Chondrocyte (in vitro differentiated cells): ENCODE results near the gene ITPR3. TPM values are rescaled to one million over a fixed set of nuclear protein-coding genes. Genes with fewer than 3 reads are reported as not detected.
A peak's percentile ranks its signal among the peaks of the same experiment; 100 is the strongest.

Source experiments
- DNase-seq: peaks from one replicate; pipeline ENCODE4 v3.0.0; 2021; ENCODE audit warnings: mixed read lengths, low spot score
- H3K27ac Mint-ChIP-seq: one replicate; pipeline ENCODE4 v1.8.0; 2021; ENCODE audit warnings: mild to moderate bottlenecking, moderate library complexity, mixed read lengths; ENCODE audit not compliant: unreplicated experiment
- H3K27me3 Mint-ChIP-seq: 2 replicates; pipeline ENCODE4 v1.8.0; 2021; ENCODE audit warnings: low read depth, mixed read lengths
- H3K36me3 Mint-ChIP-seq: 2 replicates; pipeline ENCODE4 v1.8.0; 2021; ENCODE audit warnings: low read depth, mixed read lengths
- H3K4me1 Mint-ChIP-seq: 2 replicates; pipeline ENCODE4 v1.8.0; 2021; ENCODE audit warnings: low read depth, mild to moderate bottlenecking, mixed read lengths
- H3K4me3 Mint-ChIP-seq: one replicate; pipeline ENCODE4 v1.8.0; 2021; ENCODE audit warnings: mild to moderate bottlenecking, moderate library complexity, mixed read lengths; ENCODE audit not compliant: unreplicated experiment
- H3K9me3 Mint-ChIP-seq: 2 replicates; pipeline ENCODE4 v1.8.0; 2021; ENCODE audit warnings: low read depth, mixed read lengths
- total RNA-seq: library from RNA; stranded (reverse); gene quantifications from 3 replicates; pipeline ENCODE4 v1.2.1, GENCODE V29; 2021
- TF ChIP-seq, protein P1 (sequence below): fragments of 200-600 bp; sonication (generic); IDR thresholded peaks from 2 replicates; pipeline ENCODE4 v1.5.0; 2021; ENCODE audit warnings: antibody characterized with exemption, mild to moderate bottlenecking, moderate library complexity

Gene ITPR3
- total RNA-seq, 1 donor from 2014 or later, result 10.0 TPM

DNA sequence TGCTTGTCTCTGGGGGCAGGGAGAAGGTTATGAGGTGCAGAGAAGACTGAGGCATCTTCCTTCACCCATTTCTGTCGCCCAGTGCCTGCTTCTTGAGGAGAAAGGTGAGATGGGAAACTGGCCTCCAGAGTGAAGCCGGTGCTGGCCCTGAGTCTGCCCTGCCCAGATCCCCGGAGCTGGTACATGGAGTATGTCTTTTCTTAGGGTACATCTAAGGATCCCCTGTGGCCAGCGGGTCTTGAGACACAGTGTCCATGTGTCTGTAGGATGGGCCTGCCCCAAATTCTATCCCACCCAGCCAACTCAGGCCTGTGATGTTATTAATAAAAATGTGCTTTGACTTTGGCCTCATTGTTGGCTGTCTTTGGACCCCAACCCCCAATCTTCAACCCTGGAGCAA, 32.2 kb upstream of the ITPR3 start:
- H3K9me3 Mint-ChIP-seq, result no peaks in the 10 kb centered on the region

GRCh38 chr6:33589392-33589730, 31.8 kb upstream of the ITPR3 start:
- H3K9me3 Mint-ChIP-seq, result no peaks in the 10 kb centered on the region
- H3K4me1 Mint-ChIP-seq, result peaks cover 17% of the 10 kb centered on the region
- TF ChIP-seq, protein P1, sequence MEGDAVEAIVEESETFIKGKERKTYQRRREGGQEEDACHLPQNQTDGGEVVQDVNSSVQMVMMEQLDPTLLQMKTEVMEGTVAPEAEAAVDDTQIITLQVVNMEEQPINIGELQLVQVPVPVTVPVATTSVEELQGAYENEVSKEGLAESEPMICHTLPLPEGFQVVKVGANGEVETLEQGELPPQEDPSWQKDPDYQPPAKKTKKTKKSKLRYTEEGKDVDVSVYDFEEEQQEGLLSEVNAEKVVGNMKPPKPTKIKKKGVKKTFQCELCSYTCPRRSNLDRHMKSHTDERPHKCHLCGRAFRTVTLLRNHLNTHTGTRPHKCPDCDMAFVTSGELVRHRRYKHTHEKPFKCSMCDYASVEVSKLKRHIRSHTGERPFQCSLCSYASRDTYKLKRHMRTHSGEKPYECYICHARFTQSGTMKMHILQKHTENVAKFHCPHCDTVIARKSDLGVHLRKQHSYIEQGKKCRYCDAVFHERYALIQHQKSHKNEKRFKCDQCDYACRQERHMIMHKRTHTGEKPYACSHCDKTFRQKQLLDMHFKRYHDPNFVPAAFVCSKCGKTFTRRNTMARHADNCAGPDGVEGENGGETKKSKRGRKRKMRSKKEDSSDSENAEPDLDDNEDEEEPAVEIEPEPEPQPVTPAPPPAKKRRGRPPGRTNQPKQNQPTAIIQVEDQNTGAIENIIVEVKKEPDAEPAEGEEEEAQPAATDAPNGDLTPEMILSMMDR, result no peak
- H3K4me3 Mint-ChIP-seq, result no peak overlapping the region
- DNase-seq, result no peak
- peak overlapping the region; percentile 8 for H3K27ac Mint-ChIP-seq
- H3K27me3 Mint-ChIP-seq, result no peaks in the 10 kb centered on the region
- no peaks in the 10 kb centered on the region for H3K36me3 Mint-ChIP-seq

More for the DNA sequence above, 32.2 kb upstream of the ITPR3 start:
- peaks cover 17% of the 10 kb centered on the region for H3K4me1 Mint-ChIP-seq
- H3K27ac Mint-ChIP-seq, result no peak overlapping the region
- no peak overlapping the region for H3K4me3 Mint-ChIP-seq
- TF ChIP-seq, protein P1, result no peak
- H3K27me3 Mint-ChIP-seq, result no peaks in the 10 kb centered on the region
- no peaks in the 10 kb centered on the region for H3K36me3 Mint-ChIP-seq
- DNase-seq, result no peak

- Mint-ChIP-seq H3K4me1 (peaks cover 17% of the 10 kb centered on the region), H3K4me3 (no peak overlapping the region), H3K9me3 (no peaks in the 10 kb centered on the region), H3K27ac (peak overlapping the region; percentile 22), H3K27me3 (no peaks in the 10 kb centered on the region), H3K36me3 (no peaks in the 10 kb centered on the region)
- TF ChIP-seq, protein P1, result peak; percentile 98
- no peak for DNase-seq
Measured at GRCh38 chr6:33589731-33590530, 31.2 kb upstream of the ITPR3 start.

DNA sequence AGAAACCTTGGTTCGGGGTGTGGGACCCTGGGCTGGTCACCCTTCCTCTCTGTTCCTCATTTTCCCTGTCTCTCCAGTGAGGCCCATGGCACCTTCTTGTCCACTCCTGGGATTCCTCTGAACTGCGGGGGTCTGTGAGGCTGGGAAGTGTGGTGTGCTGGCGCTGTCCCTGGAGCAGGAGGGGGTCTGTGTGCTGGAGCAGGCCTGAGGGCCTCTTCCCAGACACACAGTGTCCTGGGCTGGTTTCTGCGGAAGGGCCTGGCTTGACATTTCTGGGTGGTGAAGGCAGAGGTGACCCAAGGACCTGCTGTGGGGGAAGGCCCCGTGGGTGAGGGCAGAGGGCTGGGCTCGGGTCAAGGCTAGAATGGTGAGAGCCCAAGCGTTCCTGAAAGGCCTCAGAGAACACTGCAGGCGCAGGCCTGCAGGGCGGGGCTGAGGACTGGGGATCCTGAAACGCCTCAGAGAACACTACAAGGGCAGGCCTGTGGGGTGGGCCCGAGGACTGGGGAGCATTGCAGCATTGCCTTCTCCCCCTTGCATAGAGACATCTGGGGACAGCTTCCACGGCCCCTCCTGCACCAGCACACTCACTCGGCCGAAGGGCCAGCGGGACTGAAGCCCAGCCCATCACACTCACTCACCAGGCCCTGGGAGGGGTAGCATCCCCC, 30.5 kb upstream of the ITPR3 start:
- Mint-ChIP-seq H3K4me3 (no peak overlapping the region), H3K36me3 (no peaks in the 10 kb centered on the region), H3K27me3 (no peaks in the 10 kb centered on the region), H3K9me3 (no peaks in the 10 kb centered on the region), H3K4me1 (peaks cover 14% of the 10 kb centered on the region), H3K27ac (peak overlapping the region; percentile 68)
- no peak for DNase-seq
- TF ChIP-seq, protein P1, result no peak

- TF ChIP-seq, protein P1, result no peak
- Mint-ChIP-seq H3K27ac (no peak overlapping the region), H3K27me3 (no peaks in the 10 kb centered on the region), H3K9me3 (no peaks in the 10 kb centered on the region), H3K4me1 (peaks cover 12% of the 10 kb centered on the region), H3K36me3 (no peaks in the 10 kb centered on the region), H3K4me3 (no peak overlapping the region)
- DNase-seq, result no peak
Measured at GRCh38 chr6:33591424-33592032, 29.6 kb upstream of the ITPR3 start.
